ENCODE results near the gene HK2. TPM values are rescaled to one million over a fixed set of nuclear protein-coding genes. Genes with fewer than 3 reads are reported as not detected.

Gene HK2
- total RNA-seq, 1 experiment from 2014 or later = 43.8 TPM

DNA sequence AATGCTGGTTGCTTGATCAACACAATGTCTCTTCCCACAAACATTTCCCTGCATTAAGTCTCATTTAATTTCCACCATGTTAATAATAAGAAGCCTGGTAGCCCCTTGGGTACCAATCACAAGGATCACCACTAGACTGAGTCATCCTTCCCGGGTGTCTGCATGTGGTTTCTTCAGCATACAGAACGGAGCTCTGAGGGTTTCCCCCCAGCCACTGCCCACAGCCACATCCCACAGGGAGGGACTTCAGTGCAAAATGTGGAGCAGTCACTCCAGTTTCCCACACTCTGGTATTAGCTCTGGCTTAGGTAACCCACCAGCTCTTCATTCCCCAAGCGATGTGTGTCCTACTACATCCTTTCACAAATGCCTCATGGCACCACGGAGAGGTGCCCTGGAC, 81.8 kb downstream of the HK2 start:
- ChIA-PET CTCF (no interaction called here), POLR2A (ENCODE audit: unreplicated experiment) (interaction anchor here (0.5 kb wide), 1 partner anchor 646 kb away, joined by 3 read pairs; no protein-coding TSS in a partner anchor)
- 0 out of 2 replicates have a peak, but pooled peaks have one; percentile 18 for ATAC-seq
- peak; percentile 53 for DNase-seq
- Histone ChIP-seq H3K4me2 (ENCODE audit: low read length) (no peak overlapping the region), H2AFZ (ENCODE audit: low read length) (no peak overlapping the region), H3K4me3 (ENCODE audit: low read length) (no peak overlapping the region), H3F3A (ENCODE audit: low read length, unreplicated experiment) (no peaks in the 10 kb centered on the region), H4K20me1 (ENCODE audit: low read length) (no peaks in the 10 kb centered on the region), H3K9ac (ENCODE audit: low read length) (no peak overlapping the region), H3K4me1 (ENCODE audit: insufficient read depth, low read length) (peaks cover 40% of the 10 kb centered on the region), H3K9me3 (ENCODE audit: low read length) (no peaks in the 10 kb centered on the region), H3K27ac (ENCODE audit: low read length) (no peak overlapping the region), H3K9me2 (replicated peaks; ENCODE audit: low read length) (no peaks in the 10 kb centered on the region), H3K27me3 (ENCODE audit: low read length) (no peaks in the 10 kb centered on the region), H3K79me2 (ENCODE audit: low read length) (no peaks in the 10 kb centered on the region), H3K36me3 (ENCODE audit: low read depth, low read length) (no peaks in the 10 kb centered on the region)
- intact Hi-C loops (cut with micrococcal nuclease) = loop anchor here (5.0 kb wide), 3 partner anchors 137 to 487 kb away; no protein-coding TSS in a partner anchor
- BruUV-seq (replicated peaks) = no TSS peak
- TF ChIP-seq, protein P1, sequence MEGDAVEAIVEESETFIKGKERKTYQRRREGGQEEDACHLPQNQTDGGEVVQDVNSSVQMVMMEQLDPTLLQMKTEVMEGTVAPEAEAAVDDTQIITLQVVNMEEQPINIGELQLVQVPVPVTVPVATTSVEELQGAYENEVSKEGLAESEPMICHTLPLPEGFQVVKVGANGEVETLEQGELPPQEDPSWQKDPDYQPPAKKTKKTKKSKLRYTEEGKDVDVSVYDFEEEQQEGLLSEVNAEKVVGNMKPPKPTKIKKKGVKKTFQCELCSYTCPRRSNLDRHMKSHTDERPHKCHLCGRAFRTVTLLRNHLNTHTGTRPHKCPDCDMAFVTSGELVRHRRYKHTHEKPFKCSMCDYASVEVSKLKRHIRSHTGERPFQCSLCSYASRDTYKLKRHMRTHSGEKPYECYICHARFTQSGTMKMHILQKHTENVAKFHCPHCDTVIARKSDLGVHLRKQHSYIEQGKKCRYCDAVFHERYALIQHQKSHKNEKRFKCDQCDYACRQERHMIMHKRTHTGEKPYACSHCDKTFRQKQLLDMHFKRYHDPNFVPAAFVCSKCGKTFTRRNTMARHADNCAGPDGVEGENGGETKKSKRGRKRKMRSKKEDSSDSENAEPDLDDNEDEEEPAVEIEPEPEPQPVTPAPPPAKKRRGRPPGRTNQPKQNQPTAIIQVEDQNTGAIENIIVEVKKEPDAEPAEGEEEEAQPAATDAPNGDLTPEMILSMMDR (conservative IDR thresholded peaks at IDR 0.05; ENCODE audit: low read depth, low read length) = no peak
- TF ChIP-seq EZH2phosphoT487 (IDR thresholded peaks at IDR 0.05; ENCODE audit: borderline replicate concordance, low read length) = no peak
- TF ChIP-seq EZH2 (IDR thresholded peaks at IDR 0.05; ENCODE audit: low read length, unreplicated experiment) = no peak

DNA sequence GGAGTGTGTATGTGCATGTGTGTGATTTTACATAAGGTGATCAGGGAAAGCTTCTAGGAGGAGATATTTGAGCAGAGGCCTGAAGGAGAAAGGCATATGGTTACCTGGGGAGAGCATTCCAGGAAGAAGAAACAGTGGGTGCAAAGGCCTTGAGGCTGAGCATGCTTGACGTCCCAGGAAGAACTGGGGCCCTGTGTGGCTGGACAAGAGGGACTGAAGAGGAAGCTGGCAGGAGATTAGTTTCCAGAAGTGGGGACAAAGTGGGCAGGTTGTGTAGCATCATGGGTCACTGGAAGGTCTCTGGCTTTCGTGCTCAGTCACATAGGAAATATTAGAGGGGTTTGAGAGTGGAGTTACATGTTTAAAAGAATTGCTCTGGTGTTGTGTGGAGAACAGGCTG, 82.5 kb downstream of the HK2 start:
- no peak overlapping the region for H3K4me3 ChIP-seq (ENCODE audit: low read length)
- H3K79me2 ChIP-seq (ENCODE audit: low read length) = no peaks in the 10 kb centered on the region
- no peaks in the 10 kb centered on the region for H3F3A ChIP-seq (ENCODE audit: low read length, unreplicated experiment)
- no peak for ATAC-seq
- no peak overlapping the region for H3K4me2 ChIP-seq (ENCODE audit: low read length)
- no peaks in the 10 kb centered on the region for H4K20me1 ChIP-seq (ENCODE audit: low read length)
- ChIA-PET CTCF (no interaction called here), POLR2A (ENCODE audit: unreplicated experiment) (no interaction called here)
- H3K27me3 ChIP-seq (ENCODE audit: low read length) = no peaks in the 10 kb centered on the region
- H3K9ac ChIP-seq (ENCODE audit: low read length) = no peak overlapping the region
- peaks cover 40% of the 10 kb centered on the region for H3K4me1 ChIP-seq (ENCODE audit: insufficient read depth, low read length)
- H3K9me2 ChIP-seq (replicated peaks; ENCODE audit: low read length) = no peaks in the 10 kb centered on the region
- H3K9me3 ChIP-seq (ENCODE audit: low read length) = no peaks in the 10 kb centered on the region
- H3K36me3 ChIP-seq (ENCODE audit: low read depth, low read length) = no peaks in the 10 kb centered on the region
- no peak overlapping the region for H3K27ac ChIP-seq (ENCODE audit: low read length)
- no TSS peak for BruUV-seq (replicated peaks)
- DNase-seq = no peak
- intact Hi-C loops (cut with micrococcal nuclease) = loop anchor here (5.0 kb wide), 3 partner anchors 136 to 486 kb away; no protein-coding TSS in a partner anchor
- TF ChIP-seq, protein P1 (conservative IDR thresholded peaks at IDR 0.05; ENCODE audit: low read depth, low read length) = no peak
- TF ChIP-seq EZH2 (IDR thresholded peaks at IDR 0.05; ENCODE audit: low read length, unreplicated experiment) = no peak
- no peak for TF ChIP-seq EZH2phosphoT487 (IDR thresholded peaks at IDR 0.05; ENCODE audit: borderline replicate concordance, low read length)
- H2AFZ ChIP-seq (ENCODE audit: low read length) = no peak overlapping the region
